Omental fat pad (tissue), 4 donors: ENCODE measurements around the gene CLEC4G. TPM values are rescaled to one million over a fixed set of nuclear protein-coding genes. Genes with fewer than 3 reads are reported as not detected.
"Not testable (repeated sequence)": the region's sequence is repeated elsewhere in the genome, so short reads cannot be mapped to it uniquely, and the experiment has no call there.

Experiments used
- ATAC-seq: fragments of 150-250 bp; one replicate; pipeline ENCODE4 v1.9.1; 2016; ENCODE audit warnings: mild to moderate bottlenecking, moderate library complexity; ENCODE audit not compliant: low FRiP score
- DNase-seq: peaks from one replicate; pipeline ENCODE4 v3.0.0-alpha.2; 2019; ENCODE audit warnings: low spot score
- CTCF ChIP-seq, 3 donors: fragments of 450-650 bp; IDR thresholded peaks; one replicate each; pipeline ENCODE4 v1.5.1; 2016 to 2017; ENCODE audit warnings: antibody characterized with exemption in 3 of 3, mild to moderate bottlenecking in 3 of 3, moderate library complexity in 2 of 3
- total RNA-seq, 4 donors: library from RNA; depleted of rRNA; stranded (reverse); fragments of >200 nt; gene quantifications; one replicate each; pipeline ENCODE4 v1.1.0, GENCODE V29; 2016

Gene CLEC4G
- total RNA-seq, 4 donors from 2014 or later: 2.3 to 9.3 (median 6.0) TPM

DNA sequence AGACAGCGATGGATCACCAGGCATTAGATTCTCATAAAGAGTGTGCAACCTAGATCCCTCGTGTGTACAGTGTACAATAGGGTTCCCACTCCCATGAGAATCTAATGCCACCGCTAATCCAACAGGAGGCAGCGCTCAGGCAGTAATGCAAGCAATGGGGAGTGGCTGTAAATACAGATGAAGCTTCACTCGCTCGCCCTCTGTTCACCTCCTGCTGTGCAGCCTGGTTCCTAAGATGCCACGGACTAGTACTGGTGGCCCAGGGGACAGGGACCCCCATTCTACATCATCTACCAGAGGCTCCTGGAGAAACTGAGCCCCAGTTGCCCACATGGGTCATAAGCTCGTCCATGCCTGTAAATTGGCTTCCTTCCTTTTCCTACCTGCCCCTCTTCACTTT lies 39.2 kb upstream of the CLEC4G start:
- DNase-seq (no peak), ATAC-seq (no peak)
- no peak for TF ChIP-seq CTCF (IDR thresholded peaks at IDR 0.05)

DNA sequence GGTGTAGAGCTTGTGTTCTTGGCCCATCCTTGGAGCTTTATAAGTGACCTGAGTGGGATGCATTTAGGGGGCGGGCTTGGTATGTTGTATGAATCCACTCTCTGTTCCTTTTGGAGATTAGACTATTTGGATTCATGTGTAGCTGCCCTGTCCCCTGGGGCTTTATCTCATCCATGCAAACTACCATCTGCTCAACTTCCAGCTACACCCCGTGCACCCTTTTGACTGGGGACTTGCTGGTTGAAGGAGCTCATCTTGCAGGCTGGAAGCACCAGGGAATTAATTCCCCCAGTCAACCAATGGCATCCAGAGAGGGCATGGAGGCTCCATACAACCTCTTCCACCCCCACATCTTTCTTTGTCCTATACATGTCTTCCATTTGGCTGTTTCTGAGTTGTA lies 37.3 kb upstream of the CLEC4G start:
- no peak for ATAC-seq
- no peak for DNase-seq
- TF ChIP-seq CTCF (IDR thresholded peaks at IDR 0.05): no peak

- no peak for ATAC-seq
- no peak for TF ChIP-seq CTCF (IDR thresholded peaks at IDR 0.05)
- no peak for DNase-seq
Observed at GRCh38 chr19:7767487-7767886, 35.6 kb upstream of the CLEC4G start.

DNA sequence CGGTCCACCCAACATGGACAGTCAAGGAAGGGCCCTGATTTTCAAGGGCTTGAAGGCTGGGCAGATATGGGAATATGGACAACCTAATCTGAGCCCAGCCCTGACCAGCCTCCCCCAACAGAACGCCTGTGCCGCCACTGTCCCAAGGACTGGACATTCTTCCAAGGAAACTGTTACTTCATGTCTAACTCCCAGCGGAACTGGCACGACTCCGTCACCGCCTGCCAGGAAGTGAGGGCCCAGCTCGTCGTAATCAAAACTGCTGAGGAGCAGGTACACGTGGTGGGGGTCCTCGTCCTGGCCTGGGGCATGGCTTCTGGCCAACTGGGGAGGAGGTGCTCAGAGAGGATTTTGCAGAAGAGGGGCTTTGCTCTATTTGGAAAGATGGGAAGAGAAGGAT lies 34.6 kb upstream of the CLEC4G start:
- DNase-seq (no peak), ATAC-seq (no peak)
- no peak for TF ChIP-seq CTCF (IDR thresholded peaks at IDR 0.05)

DNA sequence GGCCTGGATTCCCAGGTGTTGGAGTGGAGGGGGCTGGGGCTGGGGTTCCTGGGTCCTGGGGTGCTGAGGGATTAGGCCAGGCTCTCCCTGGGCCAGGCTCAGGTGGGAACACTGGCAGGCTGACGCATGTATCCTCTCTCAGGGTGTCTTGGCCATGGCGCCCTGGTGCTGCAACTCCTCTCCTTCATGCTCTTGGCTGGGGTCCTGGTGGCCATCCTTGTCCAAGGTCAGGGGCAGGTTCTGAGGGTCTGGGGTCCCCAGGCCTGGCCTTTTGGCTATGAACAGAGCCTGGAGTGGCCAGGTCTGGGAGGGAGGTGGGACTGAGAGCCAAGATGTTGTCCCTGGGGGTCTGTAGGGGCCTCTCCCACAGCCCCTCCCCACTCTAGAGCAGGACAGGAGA lies 33.1 kb upstream of the CLEC4G start:
- not testable (repeated sequence) for ATAC-seq, DNase-seq

GRCh38 chr19:7764157-7764556 lies 32.2 kb upstream of the CLEC4G start:
- ATAC-seq: not testable (repeated sequence)

DNA sequence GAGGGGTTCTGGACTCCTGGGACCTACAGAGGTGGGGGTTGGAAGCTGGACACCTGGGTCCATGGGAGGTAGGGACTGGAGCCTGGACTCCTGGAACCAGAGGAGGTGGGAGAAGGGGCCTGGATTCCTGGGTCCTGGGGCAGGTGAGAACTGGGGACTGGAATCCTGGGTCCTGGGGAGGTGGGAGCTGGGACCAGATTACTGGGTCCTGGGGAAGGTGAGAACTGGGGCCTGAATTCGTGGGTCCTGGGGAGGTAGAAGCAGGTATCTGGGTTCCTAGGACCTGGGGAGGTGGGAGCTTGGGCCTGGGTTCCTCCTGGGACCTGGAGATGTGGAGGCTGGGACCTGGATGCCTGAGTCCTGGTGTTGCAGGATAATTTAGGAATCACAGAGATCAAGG lies 31.8 kb upstream of the CLEC4G start:
- no peak for DNase-seq
- ATAC-seq: no peak
- TF ChIP-seq CTCF (IDR thresholded peaks at IDR 0.05): no peak

More at GRCh38 chr19:7764157-7764556, 32.2 kb upstream of the CLEC4G start:
- DNase-seq: not testable (repeated sequence)

DNA sequence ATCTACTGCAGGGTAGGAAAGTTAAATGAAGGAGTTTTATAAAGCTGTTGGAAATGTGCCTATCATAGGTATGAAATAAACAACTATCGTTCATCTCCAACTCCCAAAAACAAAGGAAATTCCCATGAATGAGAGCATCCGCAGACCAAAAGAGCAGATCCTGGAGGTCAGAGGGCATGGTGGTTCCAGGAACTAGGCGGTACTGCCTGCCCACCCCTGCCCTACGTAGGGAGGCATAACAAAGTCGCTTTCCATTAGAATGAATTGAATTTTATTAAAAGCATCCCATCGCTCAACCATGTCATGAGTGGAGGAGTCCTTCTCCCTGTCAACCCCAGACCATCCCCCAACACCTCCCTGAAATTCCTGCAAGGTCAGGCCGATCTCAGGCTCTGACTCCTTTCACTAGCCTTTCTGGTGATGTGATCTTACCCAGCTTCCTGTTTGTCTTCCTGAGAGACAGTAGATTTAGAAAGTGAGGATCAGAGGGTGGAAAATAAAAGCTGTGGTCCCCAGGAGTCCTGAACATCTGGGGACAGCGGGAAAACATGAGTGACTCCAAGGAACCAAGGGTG lies 30.9 kb upstream of the CLEC4G start, which contains the start of gene CLEC4M:
TSS of gene CLEC4M (plus strand) at position 525 of the 575 bp plus-strand sequence. CDS start at position 549, 24 bp downstream.
- no peak for TF ChIP-seq CTCF (IDR thresholded peaks at IDR 0.05)
- ATAC-seq (no peak), DNase-seq (no peak)
